K562 treated with DMSO at 1 percent for 4 hours (cell line): ENCODE measurements around the gene NPHS1. TPM values are rescaled to one million over a fixed set of nuclear protein-coding genes. Genes with fewer than 3 reads are reported as not detected.

ENCODE experiments used
- total RNA-seq: library from RNA; unstranded; fragments of 300-600 nt; gene quantifications from 2 replicates; pipeline ENCODE4 v1.2.3, GENCODE V29; 2022; ENCODE audit not compliant: insufficient read depth

The NPHS1 gene
- total RNA-seq, result 1.1 and 3.5 TPM in 2 replicates

GRCh38 chr19:35852029-35852780 is at the start of gene NPHS1:
Gene NPHS1, minus strand, starts transcription at chr19:35852504. Its CDS starts 667 bp downstream, at chr19:35851837.

GRCh38 chr19:35868172-35868822 is 16.0 kb upstream of the NPHS1 start, which contains the start of gene APLP1:
Gene APLP1, plus strand, starts transcription at chr19:35868574. Its CDS starts 63 bp downstream, at chr19:35868637.

GRCh38 chr19:35856546-35857149 is 4.3 kb upstream of the NPHS1 start, which contains the start of gene KIRREL2:
Gene KIRREL2, plus strand, starts transcription at chr19:35856911. Its CDS starts 209 bp downstream, at chr19:35857120.

GRCh38 chr19:35812220-35813042 is 39.9 kb downstream of the NPHS1 start, which contains the start of gene PRODH2:
Gene PRODH2, minus strand, starts transcription at chr19:35812845. Its CDS starts 40 bp downstream, at chr19:35812805.

Other genes with a start within 250 kb of the NPHS1 start
- 21.1 and 22.2 TPM in 2 replicates for gene HAUS5, start 239.8 kb downstream of the NPHS1 start, total RNA-seq
- 186 and 211 TPM in 2 replicates for gene RBM42, start 223.5 kb downstream of the NPHS1 start, total RNA-seq
- not detected in 2 replicates for gene ETV2, start 210.8 kb downstream of the NPHS1 start, total RNA-seq
- 1,092 TPM in 2 replicates for gene COX6B1, start 204.2 kb downstream of the NPHS1 start, total RNA-seq
- gene UPK1A, start 186.0 kb downstream of the NPHS1 start, total RNA-seq, result not detected in 2 replicates
- not detected in 2 replicates for gene ZBTB32, start 147.9 kb downstream of the NPHS1 start, total RNA-seq
- gene KMT2B, start 134.5 kb downstream of the NPHS1 start, total RNA-seq, result 21.9 and 25.7 TPM in 2 replicates
- gene IGFLR1, start 110.1 kb downstream of the NPHS1 start, total RNA-seq, result 6.4 and 16.4 TPM in 2 replicates
- gene U2AF1L4, start 107.1 kb downstream of the NPHS1 start, total RNA-seq, result 4.8 and 6.9 TPM in 2 replicates
- gene PSENEN, start 106.9 kb downstream of the NPHS1 start, total RNA-seq, result 34.5 and 42.2 TPM in 2 replicates
- gene LIN37, start 103.9 kb downstream of the NPHS1 start, total RNA-seq, result 12.4 and 14.7 TPM in 2 replicates
- 0.99 and 1.4 TPM in 2 replicates for gene HSPB6, start 95.5 kb downstream of the NPHS1 start, total RNA-seq
- 12.2 and 14.9 TPM in 2 replicates for gene PROSER3, start 94.3 kb downstream of the NPHS1 start, total RNA-seq
- 1.3 and 3.2 TPM in 2 replicates for gene ARHGAP33, start 76.9 kb downstream of the NPHS1 start, total RNA-seq
- gene PRODH2, start 39.7 kb downstream of the NPHS1 start, total RNA-seq, result not detected in 2 replicates
- gene KIRREL2, start 4.4 kb upstream of the NPHS1 start, total RNA-seq, result not detected in 2 replicates
- gene APLP1, start 16.1 kb upstream of the NPHS1 start, total RNA-seq, result 5.0 and 7.4 TPM in 2 replicates
- gene NFKBID, start 48.0 kb upstream of the NPHS1 start, total RNA-seq, result 4.9 and 8.8 TPM in 2 replicates
- gene HCST, start 50.0 kb upstream of the NPHS1 start, total RNA-seq, result not detected in 2 replicates
- gene TYROBP, start 55.8 kb upstream of the NPHS1 start, total RNA-seq, result 24.4 and 27.1 TPM in 2 replicates
- gene LRFN3, start 83.9 kb upstream of the NPHS1 start, total RNA-seq, result 0.24 TPM in 1 of 2 replicates, not detected in the other
- 44.2 and 61.7 TPM in 2 replicates for gene SDHAF1, start 142.7 kb upstream of the NPHS1 start, total RNA-seq
- not detected in 2 replicates for gene SYNE4, start 156.3 kb upstream of the NPHS1 start, total RNA-seq
- gene ALKBH6, start 161.7 kb upstream of the NPHS1 start, total RNA-seq, result 30.1 TPM in 2 replicates
- gene CLIP3, start 180.4 kb upstream of the NPHS1 start, total RNA-seq, result 1.8 TPM in 2 replicates
- gene THAP8, start 201.8 kb upstream of the NPHS1 start, total RNA-seq, result 3.7 and 5.1 TPM in 2 replicates
- 25.9 and 34.3 TPM in 2 replicates for gene WDR62, start 202.4 kb upstream of the NPHS1 start, total RNA-seq